ENCODE measurements around the gene ATAD1.

- TF ChIP-seq CTCF (IDR thresholded peaks at IDR 0.05; ENCODE audit: low read length) (no peak), EZH2 (IDR thresholded peaks at IDR 0.05; ENCODE audit: borderline replicate concordance, low read length) (no peak)
These were observed 71.1 kb downstream of the ATAD1 start for GRCh38 chr10:87746911-87747310.

Data from OCI-LY1 (cell line).